HUES64 (cell line): ENCODE results near the gene URB2.
A peak's percentile ranks its signal among the peaks of the same experiment; 100 is the strongest.
"Not testable (repeated sequence)": the region's sequence is repeated elsewhere in the genome, so short reads cannot be mapped to it uniquely, and the experiment has no call there.

Experiments used
- H3K27ac ChIP-seq: 2 replicates; pipeline ENCODE4 v1.7.0; 2013; ENCODE audit warnings: low read depth, low read length, inconsistent platforms
- H3K27me3 ChIP-seq: 2 replicates; pipeline ENCODE4 v1.6.1; 2013; ENCODE audit warnings: mild to moderate bottlenecking, low read length; ENCODE audit not compliant: insufficient read depth
- H3K36me3 ChIP-seq: 2 replicates; pipeline ENCODE4 v1.6.1; 2013; ENCODE audit warnings: mild to moderate bottlenecking, low read length; ENCODE audit not compliant: insufficient read depth
- H3K4me1 ChIP-seq: 2 replicates; pipeline ENCODE4 v1.6.1; 2013; ENCODE audit warnings: mild to moderate bottlenecking, low read length, moderate library complexity; ENCODE audit not compliant: insufficient read depth
- H3K4me3 ChIP-seq: 2 replicates; pipeline ENCODE4 v1.5.1; 2013; ENCODE audit warnings: mild to moderate bottlenecking, low read length, moderate library complexity
- H3K9ac ChIP-seq: 2 replicates; pipeline ENCODE4 v1.6.1; 2013; ENCODE audit warnings: mild to moderate bottlenecking, low read depth, low read length
- H3K9me3 ChIP-seq: 2 replicates; pipeline ENCODE4 v1.6.1; 2013; ENCODE audit warnings: low read depth, low read length; ENCODE audit not compliant: insufficient read depth
- WGBS: fragments of 150-250, 120-280 bp; methylation state at CpG from one replicate; pipeline ENCODE4 v1.1.7; 2013; ENCODE audit warnings: missing lambda C conversion rate; 5-methylcytosine and 5-hydroxymethylcytosine counted together

Gene URB2

GRCh38 chr1:229617351-229618100, 8.5 kb upstream of the URB2 start:
- 88% methylated on average over 9 of the region's 11 CpGs for WGBS
- H3K36me3 ChIP-seq: peaks cover 19% of the 10 kb centered on the region
- no peak overlapping the region for H3K4me3 ChIP-seq
- H3K9ac ChIP-seq: no peak overlapping the region
- H3K4me1 ChIP-seq: 0 out of 2 replicates have a peak, but pooled peaks cover 6% of the 10 kb centered on the region
- H3K9me3 ChIP-seq: no peaks in the 10 kb centered on the region
- no peaks in the 10 kb centered on the region for H3K27me3 ChIP-seq
- no peak overlapping the region for H3K27ac ChIP-seq

GRCh38 chr1:229619002-229619401, 7.0 kb upstream of the URB2 start:
- Histone ChIP-seq H3K27ac (no peak overlapping the region), H3K4me3 (no peak overlapping the region), H3K36me3 (peaks cover 4% of the 10 kb centered on the region), H3K9me3 (no peaks in the 10 kb centered on the region), H3K9ac (no peak overlapping the region), H3K4me1 (peaks cover 9% of the 10 kb centered on the region), H3K27me3 (no peaks in the 10 kb centered on the region)

- Histone ChIP-seq H3K27ac (no peak overlapping the region), H3K36me3 (no peaks in the 10 kb centered on the region), H3K4me1 (peaks cover 15% of the 10 kb centered on the region), H3K9me3 (no peaks in the 10 kb centered on the region), H3K4me3 (no peak overlapping the region), H3K9ac (no peak overlapping the region), H3K27me3 (no peaks in the 10 kb centered on the region)
- 81% methylated on average over 5 of the region's 5 CpGs for WGBS
Measured at GRCh38 chr1:229619614-229620013, 6.4 kb upstream of the URB2 start.

GRCh38 chr1:229620876-229621275, 5.2 kb upstream of the URB2 start:
- Histone ChIP-seq H3K9me3 (no peaks in the 10 kb centered on the region), H3K9ac (no peak overlapping the region), H3K27ac (no peak overlapping the region), H3K4me3 (no peak overlapping the region), H3K4me1 (peaks cover 17% of the 10 kb centered on the region), H3K36me3 (no peaks in the 10 kb centered on the region), H3K27me3 (no peaks in the 10 kb centered on the region)
- WGBS: 89% methylated on average over 3 of the region's 3 CpGs

GRCh38 chr1:229621663-229622062, 4.4 kb upstream of the URB2 start:
- H3K9me3 ChIP-seq: no peaks in the 10 kb centered on the region
- WGBS: 95% methylated on average over 2 of the region's 2 CpGs
- H3K36me3 ChIP-seq: no peaks in the 10 kb centered on the region
- H3K4me1 ChIP-seq: peaks cover 17% of the 10 kb centered on the region
- no peak overlapping the region for H3K27ac ChIP-seq
- no peak overlapping the region for H3K9ac ChIP-seq
- H3K4me3 ChIP-seq: no peak overlapping the region
- H3K27me3 ChIP-seq: no peaks in the 10 kb centered on the region

- 97% methylated on average over 10 of the region's 10 CpGs for WGBS
- not testable (repeated sequence) for H3K27me3 ChIP-seq, H3K36me3 ChIP-seq, H3K4me3 ChIP-seq, H3K9me3 ChIP-seq, H3K9ac ChIP-seq, H3K27ac ChIP-seq
- H3K4me1 ChIP-seq: peaks cover 21% of the 10 kb centered on the region
Measured at GRCh38 chr1:229622641-229623120, 3.4 kb upstream of the URB2 start.

GRCh38 chr1:229623225-229623624, 2.8 kb upstream of the URB2 start:
- H3K4me1 ChIP-seq: peaks cover 21% of the 10 kb centered on the region
- H3K4me3 ChIP-seq: no peak overlapping the region
- no peak overlapping the region for H3K9ac ChIP-seq
- no peaks in the 10 kb centered on the region for H3K27me3 ChIP-seq
- H3K27ac ChIP-seq: no peak overlapping the region
- H3K36me3 ChIP-seq: no peaks in the 10 kb centered on the region
- H3K9me3 ChIP-seq: no peaks in the 10 kb centered on the region
- WGBS: 93% methylated on average over 5 of the region's 5 CpGs

GRCh38 chr1:229623838-229624237, 2.2 kb upstream of the URB2 start:
- H3K27me3 ChIP-seq: no peaks in the 10 kb centered on the region
- H3K9me3 ChIP-seq: no peaks in the 10 kb centered on the region
- H3K4me3 ChIP-seq: peak overlapping the region; percentile 99; the same call in 1 of the 2 replicates
- H3K36me3 ChIP-seq: peaks cover 6% of the 10 kb centered on the region; the same call in 1 of the 2 replicates
- H3K27ac ChIP-seq: no peak overlapping the region
- no peak overlapping the region for H3K9ac ChIP-seq
- 53% methylated on average over 1 of the region's 1 CpG for WGBS
- H3K4me1 ChIP-seq: peaks cover 21% of the 10 kb centered on the region

GRCh38 chr1:229624521-229625070, 1.5 kb upstream of the URB2 start:
- Histone ChIP-seq H3K36me3 (peaks cover 13% of the 10 kb centered on the region), H3K4me3 (peak overlapping the region; percentile 99), H3K9ac (peak overlapping the region; percentile 75; the same call in 1 of the 2 replicates), H3K27me3 (no peaks in the 10 kb centered on the region), H3K27ac (no peak overlapping the region), H3K9me3 (no peaks in the 10 kb centered on the region), H3K4me1 (peaks cover 20% of the 10 kb centered on the region)
- 51% methylated on average over 9 of the region's 9 CpGs for WGBS

GRCh38 chr1:229625071-229625914, 754 bp upstream of the URB2 start:
- Histone ChIP-seq H3K27me3 (no peaks in the 10 kb centered on the region), H3K9me3 (no peaks in the 10 kb centered on the region), H3K27ac (peak overlapping the region; percentile 83; the same call in 1 of the 2 replicates), H3K4me1 (peaks cover 15% of the 10 kb centered on the region), H3K36me3 (peaks cover 20% of the 10 kb centered on the region), H3K9ac (peak overlapping the region; percentile 75), H3K4me3 (peak overlapping the region; percentile 99)
- under 1% methylated on average over 65 of the region's 86 CpGs for WGBS

- no peaks in the 10 kb centered on the region for H3K9me3 ChIP-seq
- no peak overlapping the region for H3K27ac ChIP-seq
- peaks cover 30% of the 10 kb centered on the region for H3K36me3 ChIP-seq
- peaks cover 15% of the 10 kb centered on the region for H3K4me1 ChIP-seq
- H3K4me3 ChIP-seq: peak overlapping the region; percentile 96
- WGBS: 5% methylated on average over 3 of the region's 4 CpGs
- H3K9ac ChIP-seq: peak overlapping the region; percentile 89
- H3K27me3 ChIP-seq: no peaks in the 10 kb centered on the region
Measured at GRCh38 chr1:229627003-229627402, 956 bp downstream of the URB2 start.
